Brain microvascular endothelial cell (primary cell): Measurements from ENCODE around the gene OTULIN.

Experiments
- DNase-seq: peaks from one replicate; pipeline ENCODE4 v3.0.0-alpha.2; 2020
- H3K27ac ChIP-seq: fragments of 250-450 bp; sonication (Bioruptor Pico); 2 replicates; pipeline ENCODE4 v1.5.1; 2020; ENCODE audit warnings: mild to moderate bottlenecking, moderate library complexity
- H3K27me3 ChIP-seq: fragments of 250-450 bp; sonication (Bioruptor Pico); replicated peaks from 2 replicates; pipeline ENCODE4 v1.5.1; 2020; ENCODE audit warnings: mild to moderate bottlenecking
- H3K36me3 ChIP-seq: fragments of 250-450 bp; sonication (Bioruptor Pico); replicated peaks from 2 replicates; pipeline ENCODE4 v1.5.1; 2020; ENCODE audit warnings: mild to moderate bottlenecking
- H3K4me3 ChIP-seq: 2 replicates; pipeline ENCODE4 v1.5.1; 2011; ENCODE audit warnings: low read depth, mild to moderate bottlenecking, control low read depth, low read length, moderate library complexity
- CTCF ChIP-seq: IDR thresholded peaks from 2 replicates; pipeline ENCODE4 v1.5.1; 2011; ENCODE audit warnings: low read depth, mild to moderate bottlenecking, moderate library complexity, low read length, control low read depth, inconsistent platforms; ENCODE audit errors: missing control alignments
- in situ Hi-C: cut with HindIII; loops from 2 replicates; pipeline ENCODE4 v1.10.0; 2017; ENCODE audit warnings: low sequenced_read_pairs, low pct_ligation_motif_present

Gene OTULIN

GRCh38 chr5:14673443-14673842, 8.9 kb downstream of the OTULIN start:
- H3K27ac ChIP-seq = no peak overlapping the region
- TF ChIP-seq CTCF = no peak
- in situ Hi-C loops = no loop called here
- H3K36me3 ChIP-seq = no peaks in the 10 kb centered on the region
- DNase-seq = no peak
- H3K27me3 ChIP-seq = no peaks in the 10 kb centered on the region
- H3K4me3 ChIP-seq = no peak overlapping the region

GRCh38 chr5:14674983-14675854, 10.7 kb downstream of the OTULIN start:
- H3K27ac ChIP-seq = no peak overlapping the region
- in situ Hi-C loops = no loop called here
- no peak overlapping the region for H3K4me3 ChIP-seq
- DNase-seq = no peak
- H3K27me3 ChIP-seq = no peaks in the 10 kb centered on the region
- no peaks in the 10 kb centered on the region for H3K36me3 ChIP-seq
- TF ChIP-seq CTCF = no peak

GRCh38 chr5:14675865-14676300, 11.4 kb downstream of the OTULIN start:
- no peak overlapping the region for H3K4me3 ChIP-seq
- TF ChIP-seq CTCF = no peak
- peak overlapping the region; percentile 3 for H3K27ac ChIP-seq
- in situ Hi-C loops = no loop called here
- no peak for DNase-seq
- H3K36me3 ChIP-seq = no peaks in the 10 kb centered on the region
- H3K27me3 ChIP-seq = no peaks in the 10 kb centered on the region

GRCh38 chr5:14676320-14676719, 11.8 kb downstream of the OTULIN start:
- DNase-seq = peak; percentile 42
- TF ChIP-seq CTCF = no peak
- Histone ChIP-seq H3K4me3 (no peak overlapping the region), H3K27ac (no peak overlapping the region), H3K36me3 (peaks cover under 1% of the 10 kb centered on the region), H3K27me3 (no peaks in the 10 kb centered on the region)
- in situ Hi-C loops = no loop called here

- Histone ChIP-seq H3K27ac (no peak overlapping the region), H3K27me3 (no peaks in the 10 kb centered on the region)
- in situ Hi-C loops = no loop called here
Measured at GRCh38 chr5:14678773-14679334, 14.3 kb downstream of the OTULIN start.

More at GRCh38 chr5:14678773-14679334, 14.3 kb downstream of the OTULIN start:
- H3K36me3 ChIP-seq = peaks cover 10% of the 10 kb centered on the region
- no peak overlapping the region for H3K4me3 ChIP-seq
- no peak for DNase-seq
- no peak for TF ChIP-seq CTCF
